Measurements from ENCODE around the gene PBXIP1. TPM values are rescaled to one million over a fixed set of nuclear protein-coding genes. Genes with fewer than 3 reads are reported as not detected.
A peak's percentile ranks its signal among the peaks of the same experiment; 100 is the strongest.

Gene PBXIP1
- total RNA-seq, 1 experiment from 2014 or later = 141 TPM

- DNase-seq (ENCODE audit: low read depth) = peak; percentile 95
Measured at GRCh38 chr1:154972517-154973343, 16.8 kb upstream of the PBXIP1 start.

- no peak for DNase-seq (ENCODE audit: low read depth)
Measured at GRCh38 chr1:154972213-154972516, 16.3 kb upstream of the PBXIP1 start.

GRCh38 chr1:154971341-154971998 is 15.6 kb upstream of the PBXIP1 start:
- DNase-seq (ENCODE audit: low read depth) = no peak

- DNase-seq (ENCODE audit: low read depth) = peak; percentile 94
Measured at GRCh38 chr1:154970631-154971340, 14.9 kb upstream of the PBXIP1 start, which contains the start of gene SHC1. Gene SHC1, minus strand, starts transcription at chr1:154970747. Its CDS starts 221 bp downstream, at chr1:154970526.

- no peak for DNase-seq (ENCODE audit: low read depth)
Measured at GRCh38 chr1:154969860-154970452, 14.1 kb upstream of the PBXIP1 start.

- DNase-seq (ENCODE audit: low read depth) = no peak
Measured at GRCh38 chr1:154969246-154969645, 13.3 kb upstream of the PBXIP1 start.

- no peak for DNase-seq (ENCODE audit: low read depth)
Measured at GRCh38 chr1:154968731-154969130, 12.8 kb upstream of the PBXIP1 start.

- no peak for DNase-seq (ENCODE audit: low read depth)
Measured at GRCh38 chr1:154967331-154967950, 11.5 kb upstream of the PBXIP1 start.

GRCh38 chr1:154966111-154966510 is 10.2 kb upstream of the PBXIP1 start:
- no peak for DNase-seq (ENCODE audit: low read depth)

GRCh38 chr1:154964359-154964758 is 8.5 kb upstream of the PBXIP1 start:
- DNase-seq (ENCODE audit: low read depth) = no peak

GRCh38 chr1:154963643-154964042 is 7.7 kb upstream of the PBXIP1 start:
- no peak for DNase-seq (ENCODE audit: low read depth)

- DNase-seq (ENCODE audit: low read depth) = no peak
Measured at GRCh38 chr1:154962795-154963330, 7.0 kb upstream of the PBXIP1 start.

- DNase-seq (ENCODE audit: low read depth) = peak; percentile 27
Measured at GRCh38 chr1:154962156-154962749, 6.4 kb upstream of the PBXIP1 start.

- peak; percentile 73 for DNase-seq (ENCODE audit: low read depth)
Measured at GRCh38 chr1:154961207-154962155, 5.6 kb upstream of the PBXIP1 start, which contains the start of gene PYGO2. Gene PYGO2, minus strand, starts transcription at chr1:154961782. Its CDS starts 206 bp downstream, at chr1:154961576.

- DNase-seq (ENCODE audit: low read depth) = no peak
Measured at GRCh38 chr1:154960446-154961136, 4.7 kb upstream of the PBXIP1 start.

- no peak for DNase-seq (ENCODE audit: low read depth)
Measured at GRCh38 chr1:154959426-154959780, 3.5 kb upstream of the PBXIP1 start.

GRCh38 chr1:154958681-154959425 is 3.0 kb upstream of the PBXIP1 start:
- no peak for DNase-seq (ENCODE audit: low read depth)

- no peak for DNase-seq (ENCODE audit: low read depth)
Measured at GRCh38 chr1:154958036-154958435, 2.1 kb upstream of the PBXIP1 start.
